H1 (cell line): ENCODE measurements around the gene UBXN1. TPM values are rescaled to one million over a fixed set of nuclear protein-coding genes. Genes with fewer than 3 reads are reported as not detected.

Experiments
- ASH2L ChIP-seq: fragments of 200-600, 300-600 bp; sonication (generic); IDR thresholded peaks from one replicate; pipeline ENCODE4 v1.7.1; 2017; ENCODE audit warnings: low read length
- BRCA1 ChIP-seq: IDR thresholded peaks from 2 replicates; pipeline ENCODE4 v1.6.1; 2012; ENCODE audit warnings: low read depth, low read length, improper control_type of control experiment
- CHD1 ChIP-seq: IDR thresholded peaks from 2 replicates; pipeline ENCODE4 v1.6.1; 2012; ENCODE audit warnings: low read depth, low read length, improper control_type of control experiment
- CTBP2 ChIP-seq: IDR thresholded peaks from 2 replicates; pipeline ENCODE4 v1.7.0; 2011; ENCODE audit warnings: borderline replicate concordance, mild to moderate bottlenecking, moderate library complexity, mixed read lengths, low read length; ENCODE audit not compliant: insufficient read depth, insufficient read length
- CTCF ChIP-seq, 3 experiments: IDR thresholded peaks; 1 replicate in 2 of 3; 2 replicates in 1 of 3; pipeline versions ENCODE4 v1.5.1 to v1.6.1; 2011; ENCODE audit warnings: low read length in 3 of 3, mild to moderate bottlenecking in 3 of 3, inconsistent platforms in 2 of 3, low read depth in 1 of 3, moderate library complexity in 1 of 3; ENCODE audit not compliant: insufficient read depth in 1 of 3; ENCODE audit errors: control extremely low read depth in 1 of 3
- EGR1 ChIP-seq: IDR thresholded peaks from 2 replicates; pipeline ENCODE4 v1.6.1; 2011; ENCODE audit warnings: low read depth, low read length, borderline replicate concordance
- EZH2 ChIP-seq: fragments of 200-600 bp; sonication (generic); IDR thresholded peaks from 2 replicates; pipeline ENCODE4 v1.7.1; 2012; ENCODE audit warnings: low read depth, mild to moderate bottlenecking, moderate library complexity, low read length, inconsistent platforms; ENCODE audit not compliant: severe bottlenecking
- GTF2F1 ChIP-seq: IDR thresholded peaks from 2 replicates; pipeline ENCODE4 v1.6.1; 2012; ENCODE audit warnings: low read depth, low read length, improper control_type of control experiment, borderline replicate concordance
- HDAC2 ChIP-seq, 2 experiments: fragments of 300-600 bp in 1 of 2; sonication (generic) in 1 of 2; IDR thresholded peaks; 2 replicates each; pipeline ENCODE4 v1.6.1; 2011 to 2012; ENCODE audit warnings: low read depth in 2 of 2, low read length in 2 of 2, mild to moderate bottlenecking in 2 of 2, moderate library complexity in 2 of 2, borderline replicate concordance in 1 of 2, inconsistent platforms in 1 of 2
- KDM1A ChIP-seq: fragments of 200-600, 300-600 bp; sonication (generic); IDR thresholded peaks from 2 replicates; pipeline ENCODE4 v1.7.1; 2016; ENCODE audit warnings: mild to moderate bottlenecking, low read length, borderline replicate concordance
- KDM4A ChIP-seq: IDR thresholded peaks from one replicate; pipeline ENCODE4 v1.7.1; 2012; ENCODE audit warnings: low read depth, mild to moderate bottlenecking, moderate library complexity, low read length, inconsistent platforms; ENCODE audit not compliant: severe bottlenecking
- NANOG ChIP-seq: IDR thresholded peaks from 2 replicates; pipeline ENCODE4 v1.6.1; 2011; ENCODE audit warnings: low read length, low read depth, mild to moderate bottlenecking, inconsistent platforms; ENCODE audit not compliant: insufficient read depth, poor library complexity, severe bottlenecking
- POLR2AphosphoS5 ChIP-seq: IDR thresholded peaks from 2 replicates; pipeline ENCODE4 v1.6.1; 2011; ENCODE audit warnings: low read depth, low read length
- RAD21 ChIP-seq, 2 experiments: IDR thresholded peaks in 1 of 2; conservative IDR thresholded peaks in 1 of 2; 2 replicates each; pipeline ENCODE4 v1.6.1; 2011; ENCODE audit warnings: low read depth in 2 of 2, low read length in 2 of 2, improper control_type of control experiment in 1 of 2, inconsistent platforms in 1 of 2, mild to moderate bottlenecking in 1 of 2, moderate library complexity in 1 of 2
- RBBP5 ChIP-seq: IDR thresholded peaks from 2 replicates; pipeline ENCODE4 v1.7.1; 2012; ENCODE audit warnings: low read depth, mild to moderate bottlenecking, inconsistent platforms, low read length, moderate library complexity, borderline replicate concordance
- RNF2 ChIP-seq: fragments of 200-900, 300-1000 bp; sonication (generic); IDR thresholded peaks from 2 replicates; pipeline ENCODE4 v1.7.1; 2016; ENCODE audit warnings: borderline replicate concordance, low read depth, mild to moderate bottlenecking, antibody characterized with exemption, low read length; ENCODE audit not compliant: poor library complexity, severe bottlenecking; ENCODE audit errors: missing control alignments
- RXRA ChIP-seq: IDR thresholded peaks from 2 replicates; pipeline ENCODE4 v1.6.1; 2011; ENCODE audit warnings: low read depth, mild to moderate bottlenecking, low read length, moderate library complexity; ENCODE audit not compliant: insufficient read depth
- SAP30 ChIP-seq: fragments of 300-600 bp; sonication (generic); IDR thresholded peaks from 2 replicates; pipeline ENCODE4 v1.7.1; 2012; ENCODE audit warnings: low read length, moderate library complexity, mild to moderate bottlenecking, inconsistent platforms; ENCODE audit not compliant: insufficient read depth, insufficient replicate concordance
- SIX5 ChIP-seq: IDR thresholded peaks from 2 replicates; pipeline ENCODE4 v1.6.1; 2011; ENCODE audit warnings: mild to moderate bottlenecking, low read depth, low read length
- SP1 ChIP-seq: IDR thresholded peaks from 2 replicates; pipeline ENCODE4 v1.6.1; 2011; ENCODE audit warnings: low read depth, low read length
- TEAD4 ChIP-seq: IDR thresholded peaks from 2 replicates; pipeline ENCODE4 v1.6.1; 2012; ENCODE audit warnings: low read depth, low read length, inconsistent platforms, mixed read lengths
- polyA plus RNA-seq, 7 experiments: library from polyadenylated mRNA; depleted of rRNA in 3 of 7; stranded (reverse) in 5 of 7; unstranded in 2 of 7; fragments of >200 nt in 5 of 7; fragments of 200-250 nt in 2 of 7; gene quantifications; 1 replicate in 5 of 7; 2 replicates in 1 of 7; 4 replicates in 1 of 7; pipeline versions ENCODE4 v1.2.1 to v1.2.3, GENCODE V29; 2011 to 2013; ENCODE audit warnings: missing spikeins in 2 of 7, mixed read lengths in 2 of 7
- total RNA-seq: library from RNA; stranded (reverse); fragmentation: NEBNext Ultra II Directional; extraction: Animal tissue kit (Norgen Biotek cat#: 25700); gene quantifications from 2 replicates; pipeline ENCODE4 v1.2.1, GENCODE V29; 2021

UBXN1 gene
- total and polyA plus RNA-seq, 2 of the 8 experiments (the other 6 are each of a cell fraction or from before 2014, with no cell fraction given), result 78.6 to 114 TPM

DNA sequence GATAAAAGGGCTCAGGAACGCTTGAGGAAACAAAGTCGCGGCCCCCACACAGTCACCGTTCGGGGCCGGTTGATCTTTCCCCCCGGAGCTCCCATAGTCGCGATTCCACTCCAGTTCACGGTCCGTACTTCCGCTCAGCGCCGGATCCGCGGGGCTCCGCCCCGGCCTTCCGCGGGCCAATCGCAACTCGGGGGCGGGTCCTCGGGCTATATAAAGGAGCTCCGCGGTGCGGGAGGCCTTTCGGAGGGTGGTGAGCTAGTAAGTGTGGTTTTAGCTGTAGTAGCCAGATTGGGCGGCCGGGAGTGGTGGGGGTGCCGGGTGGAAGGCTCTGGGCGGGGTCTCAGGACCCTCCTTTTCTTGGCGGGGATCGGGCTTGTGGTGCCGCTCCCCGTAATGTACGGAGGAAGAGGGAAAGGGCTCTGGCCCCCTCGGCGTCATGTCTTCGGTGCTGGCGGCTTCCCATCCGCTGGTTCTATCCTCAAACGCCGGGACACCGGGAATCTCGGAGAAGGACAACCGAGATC lies 13.7 kb downstream of the UBXN1 start, which contains the start of the genes C11orf98 and CSKMT (continued):
- peak; percentile 68 for TF ChIP-seq EGR1
- no peak; a peak in 1 of 4 replicates for TF ChIP-seq CTCF (IDR thresholded peaks at IDR 0.05; ENCODE audit: control extremely low read depth in 1 of 3, insufficient read depth in 1 of 3, low read depth in 1 of 3, low read length in 3 of 3)
- peak; percentile 99 for TF ChIP-seq POLR2AphosphoS5
- no peak for TF ChIP-seq EZH2
- TF ChIP-seq RXRA, result no peak
- no peak for TF ChIP-seq TEAD4
- TF ChIP-seq BRCA1, result no peak
- TF ChIP-seq RAD21 (IDR thresholded peaks at IDR 0.05 in 1 of 2, conservative IDR thresholded peaks at IDR 0.05 in 1 of 2; ENCODE audit: low read depth in 2 of 2, low read length in 2 of 2), result no peak; a peak in 1 of 4 replicates
- TF ChIP-seq GTF2F1, result peak; percentile 98
- TF ChIP-seq SAP30, result no peak
- TF ChIP-seq SIX5, result no peak
- no peak for TF ChIP-seq CTBP2
- no peak for TF ChIP-seq CHD1
- peak; percentile 94 for TF ChIP-seq SP1
- TF ChIP-seq RNF2, result no peak
- TF ChIP-seq HDAC2 (IDR thresholded peaks at IDR 0.05; ENCODE audit: borderline replicate concordance in 1 of 2, low read depth in 2 of 2, low read length in 2 of 2), result no peak
- TF ChIP-seq NANOG, result no peak
- no peak for TF ChIP-seq ASH2L
- no peak for TF ChIP-seq KDM1A
- no peak for TF ChIP-seq KDM4A
- TF ChIP-seq RBBP5, result no peak
